NCI-H526 (cell line): ENCODE data around the gene KCNQ5.
A peak's percentile ranks its signal among the peaks of the same experiment; 100 is the strongest.

Source experiments
- DNase-seq, 2 experiments: peaks; one replicate each; lab custom pipeline; 2025; lab: John Stamatoyannopoulos, UW

KCNQ5 gene

DNA sequence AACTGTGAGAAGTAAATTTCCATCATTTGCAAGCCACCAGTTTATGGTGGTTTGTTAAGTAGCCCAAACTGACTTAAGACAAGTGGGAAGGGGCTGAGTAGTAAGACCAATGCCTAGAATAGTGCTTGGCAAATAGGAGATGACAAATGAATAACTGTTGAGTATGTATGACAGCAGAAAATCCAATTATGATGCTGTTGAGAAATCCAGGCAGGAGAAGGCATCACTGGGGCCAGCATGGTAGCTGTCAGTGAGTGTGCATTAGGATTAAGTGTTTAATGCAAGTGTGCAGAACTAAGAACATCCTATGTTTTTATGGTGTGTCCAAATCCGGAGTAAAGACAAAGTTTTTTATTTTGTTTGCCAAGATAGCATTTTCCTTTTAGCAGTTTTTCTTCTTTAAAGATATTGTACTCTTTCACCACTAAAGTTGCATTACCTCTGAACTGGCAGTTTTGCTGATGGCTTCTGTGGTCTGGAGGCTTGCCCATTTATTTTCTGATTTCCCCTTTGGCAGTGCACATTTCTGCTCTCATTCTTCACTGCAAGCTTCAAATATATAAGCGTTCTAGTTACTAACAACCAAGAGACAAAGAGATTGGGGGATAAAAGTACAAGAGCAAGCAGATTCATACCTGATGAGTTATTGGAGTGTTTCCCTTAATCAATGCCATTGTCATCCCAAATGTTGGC lies 289.7 kb downstream of the KCNQ5 start:
- DNase-seq = no peak

DNA sequence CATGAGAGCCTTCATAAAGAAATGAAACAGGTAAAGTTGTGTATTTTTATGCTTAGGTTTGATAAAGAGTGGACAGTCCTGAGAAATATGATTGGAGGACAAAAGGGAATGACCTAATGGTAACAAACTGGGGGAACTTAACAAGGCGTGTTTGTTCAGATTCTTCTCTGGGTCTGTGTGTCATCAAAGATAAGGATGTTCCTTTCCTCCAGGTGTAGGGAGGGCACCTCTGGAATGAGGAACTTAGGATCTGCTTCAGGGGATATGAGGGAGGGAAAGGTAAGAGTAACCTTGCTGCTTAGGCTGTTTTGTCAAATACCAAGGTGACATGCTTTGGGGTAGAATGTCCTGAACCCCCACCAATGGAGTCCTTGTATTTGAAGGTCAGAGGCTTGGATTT lies 291.9 kb downstream of the KCNQ5 start:
- DNase-seq = no peak

DNA sequence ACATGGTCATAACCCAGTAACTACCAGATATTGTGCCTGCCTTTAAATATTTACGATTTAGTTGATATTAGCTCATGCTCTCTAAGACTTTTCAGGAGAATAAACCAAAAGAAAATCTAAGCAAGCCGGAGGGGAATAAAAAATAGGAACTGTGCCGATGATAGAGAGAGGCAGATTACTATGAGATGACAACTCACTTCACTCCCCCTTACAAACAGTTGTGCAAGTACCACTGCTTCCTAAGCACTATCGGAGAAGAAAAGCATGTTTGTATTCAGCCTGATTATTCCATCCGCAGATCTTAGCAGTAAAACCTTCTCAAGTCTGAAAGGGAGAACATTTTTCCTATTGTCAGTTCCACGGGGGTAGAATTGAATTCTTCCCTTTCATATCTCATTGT lies 294.4 kb downstream of the KCNQ5 start:
- no peak for DNase-seq

DNA sequence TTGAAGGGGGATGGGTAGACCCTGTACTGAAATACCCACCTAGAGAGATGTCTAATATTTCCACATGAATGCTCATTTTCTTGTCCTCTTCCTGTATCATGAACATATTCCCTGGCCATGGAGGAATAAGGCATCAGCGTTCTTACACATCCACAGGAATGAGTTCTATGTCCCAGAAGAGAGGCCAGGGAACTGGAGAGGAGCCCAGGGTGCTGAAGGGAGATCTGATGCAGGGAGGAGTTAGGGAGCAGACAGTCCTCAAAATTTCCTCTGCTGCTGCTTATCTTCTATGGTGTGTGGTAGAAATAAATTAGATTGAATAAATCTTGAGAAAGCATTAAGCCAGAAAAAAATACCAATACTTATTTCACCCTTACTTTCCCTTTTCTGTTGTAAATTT lies 295.0 kb downstream of the KCNQ5 start:
- DNase-seq = no peak

DNA sequence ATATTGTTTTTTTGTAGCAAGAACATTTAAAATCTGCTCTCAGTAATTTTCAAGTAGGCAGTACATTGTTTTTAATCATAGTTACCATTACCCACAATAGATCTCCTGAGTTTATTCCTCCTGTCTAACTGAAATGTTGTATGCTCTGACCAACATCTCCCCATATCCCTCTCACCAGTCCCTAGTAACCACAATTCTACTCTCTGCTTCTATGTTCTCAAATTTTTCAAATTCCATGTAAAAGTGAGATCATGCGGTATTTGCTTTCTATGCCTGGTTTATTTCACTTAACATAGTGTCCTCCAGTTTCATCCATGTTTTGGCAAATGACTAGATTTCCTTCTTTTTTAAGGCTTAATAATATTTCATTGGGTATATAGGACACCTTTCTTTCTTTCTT lies 300.5 kb downstream of the KCNQ5 start:
- no peak for DNase-seq

DNA sequence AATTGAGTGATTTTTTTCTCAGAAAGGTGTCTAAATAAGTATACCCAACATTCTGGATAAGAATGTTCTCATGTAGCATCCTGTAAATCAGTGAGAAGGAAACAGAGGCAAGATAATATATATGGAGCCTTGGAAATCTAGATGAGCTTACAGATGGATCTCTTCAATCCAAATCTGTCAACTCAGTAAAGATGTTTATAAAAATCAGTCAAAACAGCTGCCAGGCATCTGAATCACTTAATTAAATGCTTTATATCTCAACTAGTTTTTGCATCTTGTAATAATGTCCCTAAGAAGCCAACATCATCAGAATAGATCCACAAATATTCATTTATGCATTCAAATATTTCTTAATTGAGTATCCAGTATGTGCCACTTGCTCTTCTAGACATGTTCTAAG lies 303.3 kb downstream of the KCNQ5 start:
- DNase-seq = no peak

DNA sequence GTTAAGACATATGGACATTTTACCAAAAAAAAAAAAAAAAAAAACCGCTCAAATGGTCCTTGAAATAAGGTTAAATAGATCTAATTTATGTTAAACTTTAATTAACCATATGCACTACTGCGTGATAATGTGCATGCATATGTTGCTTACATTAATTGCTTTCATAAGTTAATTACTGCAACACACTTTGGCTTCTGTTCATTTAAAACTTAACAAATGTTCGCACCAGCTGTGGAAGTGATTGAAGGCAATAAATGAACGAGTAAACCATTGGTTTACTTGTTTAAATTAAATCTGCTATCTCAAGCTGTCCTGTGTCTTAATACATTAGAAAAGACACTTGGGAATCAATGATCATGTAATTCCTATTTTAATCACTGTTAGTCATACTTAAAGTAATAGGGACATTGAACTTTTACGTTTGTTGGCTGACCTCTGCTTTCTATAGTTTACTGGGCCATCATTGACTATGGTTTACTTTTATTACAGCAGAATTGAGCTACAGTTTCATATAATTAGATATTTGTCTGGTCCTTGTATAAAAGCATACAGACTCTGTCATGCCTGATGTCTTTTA lies 308.8 kb downstream of the KCNQ5 start:
- DNase-seq = no peak

DNA sequence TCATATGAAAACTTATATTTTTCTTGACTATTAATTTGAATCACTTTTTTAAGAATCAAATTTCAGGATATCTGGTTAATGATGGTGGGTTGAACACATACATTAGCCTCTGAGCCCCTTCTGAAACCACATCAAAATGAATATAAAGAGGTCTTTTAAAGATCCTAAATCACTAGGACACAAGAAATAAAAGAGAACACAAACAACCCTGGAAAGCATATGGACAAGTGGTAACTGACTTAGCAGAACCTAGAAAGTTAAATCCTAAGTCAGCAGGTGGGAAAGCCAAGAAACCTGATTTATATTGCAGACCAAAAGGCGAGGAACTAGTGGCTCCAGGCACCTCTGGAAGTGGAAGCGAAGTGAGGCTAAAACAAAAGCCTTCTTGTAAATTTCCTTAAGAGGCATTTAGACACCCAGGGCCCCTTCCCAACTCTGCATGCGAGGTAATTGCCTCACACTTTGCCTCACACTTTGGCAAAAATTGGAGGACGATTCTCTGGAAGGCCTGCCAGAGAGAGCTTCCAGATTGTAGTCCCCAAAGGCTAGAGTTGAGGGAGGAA lies 309.5 kb downstream of the KCNQ5 start:
- DNase-seq = no peak

DNA sequence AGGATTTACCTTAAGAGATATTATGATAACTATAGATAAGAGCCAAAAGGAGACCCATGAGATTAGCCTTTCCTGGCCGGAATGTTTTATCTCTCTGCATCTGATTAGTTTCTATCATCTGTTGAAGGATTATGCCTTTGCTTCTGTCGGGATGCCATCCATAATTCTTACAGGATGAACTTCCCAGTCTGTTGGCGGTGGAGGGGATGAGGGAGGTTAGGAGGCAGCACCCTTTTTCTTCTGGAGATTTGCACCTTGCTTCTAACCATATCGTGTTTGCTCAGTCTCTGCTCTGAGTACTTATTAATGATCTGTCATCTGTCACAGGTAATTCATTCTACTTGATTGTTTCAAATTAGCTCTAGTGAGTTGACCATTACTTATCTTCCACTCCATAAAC lies 311.4 kb downstream of the KCNQ5 start:
- DNase-seq = no peak

DNA sequence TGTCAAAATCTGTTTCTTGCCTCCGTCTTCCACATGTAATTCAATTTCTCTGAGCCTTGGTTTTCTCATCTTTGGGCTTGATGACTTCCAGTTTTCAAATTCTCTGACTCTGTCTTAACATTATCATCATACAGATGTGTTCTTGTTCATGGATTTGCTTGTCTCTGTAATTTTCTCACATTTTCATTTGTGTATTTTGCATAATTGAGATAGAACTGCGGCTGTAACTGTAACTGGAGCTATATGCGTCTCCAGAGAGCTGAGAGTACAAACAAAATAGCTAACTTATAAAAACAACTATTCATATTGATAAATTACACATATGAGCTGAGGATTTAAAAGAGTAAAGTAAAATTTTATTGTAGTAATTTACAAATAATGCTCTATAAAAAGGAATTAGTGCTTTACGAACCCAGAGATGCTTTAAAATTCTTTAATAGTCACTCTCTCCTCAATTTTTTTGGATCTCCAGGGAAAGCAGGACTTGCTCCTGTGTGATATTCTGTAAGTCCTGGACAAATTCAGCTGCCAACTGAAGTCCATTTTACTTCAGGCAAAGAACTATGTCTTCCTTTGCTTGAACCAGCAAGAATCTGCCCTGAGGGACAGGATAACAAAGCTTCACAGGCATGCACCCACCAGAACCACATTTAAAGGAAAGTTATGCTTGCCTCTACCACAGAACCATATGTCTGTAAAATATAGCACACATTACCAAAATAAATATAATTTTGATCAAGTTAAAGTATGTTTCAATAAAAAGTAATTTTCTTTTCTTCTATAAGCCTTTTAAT lies 315.1 kb downstream of the KCNQ5 start:
- DNase-seq = peak; percentile 48 to 59

DNA sequence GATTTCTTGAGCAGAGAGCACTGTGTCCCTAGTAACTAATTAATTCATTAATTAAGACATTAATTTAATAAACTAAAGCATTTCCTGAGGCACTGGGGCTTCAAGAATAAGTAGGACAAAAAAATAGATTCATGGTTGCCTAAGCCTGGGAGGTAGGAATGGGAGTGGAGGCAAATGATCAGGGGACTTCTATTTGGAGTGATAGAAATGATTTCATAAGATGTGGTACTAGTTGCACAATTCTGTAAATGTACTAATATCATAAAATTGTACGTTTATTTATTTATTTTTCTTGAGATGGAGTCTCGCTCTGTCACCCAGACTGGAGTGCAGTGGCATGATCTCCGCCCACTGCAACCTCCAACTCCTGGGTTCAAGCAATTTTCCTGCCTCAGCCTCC lies 316.2 kb downstream of the KCNQ5 start:
- DNase-seq = no peak

DNA sequence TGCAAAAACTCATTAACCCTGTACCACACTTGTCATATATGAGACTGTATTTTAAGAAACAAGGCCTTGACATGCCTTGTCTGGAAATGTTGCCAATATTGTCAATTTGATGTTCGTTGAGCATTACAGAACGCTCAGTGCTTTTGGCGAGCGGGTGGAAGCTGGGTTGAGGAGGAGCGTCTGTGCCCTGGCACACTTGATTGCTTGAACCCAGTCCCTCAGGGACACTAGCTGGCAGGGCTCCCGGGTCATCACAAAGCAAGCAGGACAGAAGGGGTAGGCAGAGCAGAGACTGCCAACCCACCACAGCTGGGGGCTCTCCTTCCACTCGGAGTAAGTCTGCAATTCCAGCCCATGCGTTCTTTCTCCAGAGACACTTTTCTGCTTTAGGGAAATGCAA lies 317.1 kb downstream of the KCNQ5 start:
- DNase-seq = no peak

DNA sequence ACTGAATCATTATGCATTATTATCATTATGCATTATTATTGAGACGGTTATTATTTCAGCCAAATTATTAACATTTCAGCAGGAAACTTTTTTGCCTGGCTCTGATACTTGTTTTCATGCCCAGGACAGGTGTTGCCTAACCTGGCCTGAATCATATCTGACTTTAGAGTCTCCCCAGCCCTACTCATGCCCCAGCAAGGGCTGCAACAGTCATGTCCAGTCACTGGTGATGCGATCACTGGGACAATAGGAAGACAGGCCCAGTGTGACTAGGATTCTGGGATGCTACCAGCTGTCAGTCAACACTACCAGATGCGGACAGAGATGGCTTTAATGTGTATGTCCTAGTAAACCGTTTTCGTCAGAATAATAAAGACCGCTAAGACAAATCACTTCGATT lies 318.4 kb downstream of the KCNQ5 start:
- DNase-seq = no peak

DNA sequence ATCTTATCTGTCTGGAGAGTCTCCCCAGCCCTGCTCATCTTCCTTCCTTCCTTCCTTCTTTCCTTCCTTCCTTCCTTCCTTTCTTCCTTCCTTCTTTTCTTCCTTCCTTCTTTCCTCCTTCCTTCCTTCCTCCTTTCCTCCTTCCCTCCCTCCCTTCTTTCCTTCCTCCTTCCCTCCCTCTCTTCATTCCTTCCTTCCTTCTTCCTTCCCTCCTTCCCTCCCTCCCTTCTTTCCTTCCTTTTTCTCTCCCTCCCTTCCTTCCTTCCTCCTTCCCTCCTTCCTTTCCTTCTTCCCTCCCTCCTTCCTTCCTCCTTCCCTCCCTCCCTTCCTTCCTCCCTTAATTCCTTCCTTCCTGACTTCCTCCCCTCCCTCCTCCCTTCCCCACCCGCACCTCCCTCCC lies 319.4 kb downstream of the KCNQ5 start:
- no peak for DNase-seq

DNA sequence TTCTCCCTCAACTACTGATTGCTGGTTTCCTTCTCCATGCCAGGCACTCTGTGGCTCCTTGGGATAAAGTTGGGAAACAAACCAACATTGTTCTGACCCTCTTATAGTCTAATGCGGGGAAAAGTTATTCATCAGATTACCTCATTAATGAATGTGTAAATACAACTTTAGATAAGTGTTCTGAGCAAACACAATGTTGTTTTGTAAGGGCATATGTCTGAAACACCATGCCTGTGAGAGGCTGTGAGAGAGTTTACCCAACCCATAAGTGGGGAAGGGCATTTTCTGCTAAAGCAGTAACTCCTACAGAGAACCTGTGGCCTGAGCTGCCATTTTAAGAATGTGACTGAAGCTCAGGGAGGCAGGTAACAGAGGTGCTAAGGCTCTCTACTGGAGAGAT lies 319.9 kb downstream of the KCNQ5 start:
- DNase-seq = no peak

DNA sequence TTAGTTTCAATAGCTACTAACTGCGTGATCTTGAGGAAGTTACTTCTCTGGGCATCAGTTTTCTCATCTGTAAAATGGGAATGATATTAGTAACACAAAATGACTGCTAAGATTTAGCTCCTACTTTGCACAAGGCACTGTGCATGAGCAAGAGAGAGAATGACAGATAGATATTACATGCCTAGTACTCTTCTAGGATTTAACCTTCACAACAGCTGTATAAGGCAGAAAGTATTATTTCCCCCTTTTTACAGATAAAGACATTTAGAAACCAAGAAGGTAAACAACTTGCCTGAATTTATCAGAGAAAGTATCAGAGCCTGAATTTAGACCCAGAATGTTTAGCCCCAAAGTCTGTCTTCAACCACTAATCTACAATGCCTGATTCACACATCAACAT lies 321.8 kb downstream of the KCNQ5 start:
- no peak for DNase-seq

DNA sequence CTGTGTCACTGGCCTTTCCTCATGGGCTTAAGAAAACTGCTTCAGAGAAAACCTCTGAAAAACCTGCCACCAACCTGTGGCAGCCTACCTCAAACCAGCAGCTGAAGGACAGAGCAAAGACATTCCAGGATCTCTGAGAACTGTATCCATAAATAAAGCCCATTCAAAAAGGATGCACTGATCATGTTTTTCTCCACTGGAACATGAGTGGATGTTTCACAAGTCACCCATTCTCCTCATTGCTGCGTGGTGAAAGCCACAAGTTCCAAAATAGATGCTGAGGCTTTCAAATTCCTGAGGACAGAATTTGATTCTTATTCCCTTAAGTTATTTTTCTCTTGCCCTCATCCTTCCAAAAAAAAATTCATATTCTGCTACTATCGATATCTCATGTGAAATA lies 322.8 kb downstream of the KCNQ5 start:
- no peak for DNase-seq

DNA sequence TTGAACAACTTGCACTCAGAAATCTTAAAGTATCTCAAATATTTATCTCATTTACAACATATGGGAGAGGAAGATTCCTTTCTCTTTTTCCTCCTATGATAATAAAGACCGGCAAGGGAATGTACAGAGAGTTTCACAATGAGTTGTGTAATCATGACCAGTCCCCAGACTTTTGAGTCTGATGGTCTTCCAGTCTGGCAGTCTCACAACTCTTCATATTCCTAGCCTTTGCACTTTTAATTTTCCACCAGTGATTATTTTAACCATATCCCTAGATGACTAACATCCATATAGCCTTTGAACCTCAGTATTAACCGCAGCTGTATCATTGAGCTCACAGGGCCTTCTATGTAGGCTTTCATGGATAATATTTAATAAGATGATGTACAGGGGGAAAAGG lies 324.9 kb downstream of the KCNQ5 start:
- DNase-seq = no peak

DNA sequence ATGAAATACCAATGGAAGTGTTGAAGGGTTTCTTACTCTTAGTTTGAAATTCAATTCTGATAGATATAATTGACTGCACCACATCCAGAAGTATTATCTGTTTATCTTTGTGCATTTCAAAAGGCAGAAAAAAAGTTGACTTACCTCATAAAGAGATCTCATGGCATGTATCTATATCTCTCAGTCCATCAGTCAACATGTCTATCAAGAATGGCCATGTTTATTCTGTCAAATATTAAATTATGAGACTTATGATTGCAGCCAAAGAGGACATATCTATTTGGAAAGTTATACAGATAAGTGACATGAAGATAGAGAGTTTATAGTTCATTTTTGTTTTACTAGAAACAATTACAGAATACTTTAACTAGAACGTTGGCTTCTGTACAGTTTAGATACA lies 325.7 kb downstream of the KCNQ5 start:
- no peak for DNase-seq

DNA sequence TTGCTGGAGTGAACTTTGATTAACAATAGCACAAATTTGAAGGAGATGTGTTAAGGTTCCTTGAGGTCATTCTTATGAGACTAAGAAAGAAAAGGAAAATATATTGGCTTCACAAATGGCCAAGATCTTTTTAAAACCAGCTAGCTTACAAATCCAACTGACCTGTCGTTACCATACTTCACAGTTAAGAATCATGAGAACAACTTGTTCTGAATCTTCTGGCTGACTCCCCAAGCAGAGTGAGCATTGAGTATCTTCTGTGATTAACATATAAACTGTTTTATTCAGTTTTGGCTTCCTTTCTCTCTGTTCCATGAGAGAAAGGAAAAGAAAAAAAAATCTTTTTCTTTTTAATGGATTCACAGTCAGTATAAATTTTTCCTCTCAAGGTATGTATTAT lies 326.3 kb downstream of the KCNQ5 start:
- no peak for DNase-seq

DNA sequence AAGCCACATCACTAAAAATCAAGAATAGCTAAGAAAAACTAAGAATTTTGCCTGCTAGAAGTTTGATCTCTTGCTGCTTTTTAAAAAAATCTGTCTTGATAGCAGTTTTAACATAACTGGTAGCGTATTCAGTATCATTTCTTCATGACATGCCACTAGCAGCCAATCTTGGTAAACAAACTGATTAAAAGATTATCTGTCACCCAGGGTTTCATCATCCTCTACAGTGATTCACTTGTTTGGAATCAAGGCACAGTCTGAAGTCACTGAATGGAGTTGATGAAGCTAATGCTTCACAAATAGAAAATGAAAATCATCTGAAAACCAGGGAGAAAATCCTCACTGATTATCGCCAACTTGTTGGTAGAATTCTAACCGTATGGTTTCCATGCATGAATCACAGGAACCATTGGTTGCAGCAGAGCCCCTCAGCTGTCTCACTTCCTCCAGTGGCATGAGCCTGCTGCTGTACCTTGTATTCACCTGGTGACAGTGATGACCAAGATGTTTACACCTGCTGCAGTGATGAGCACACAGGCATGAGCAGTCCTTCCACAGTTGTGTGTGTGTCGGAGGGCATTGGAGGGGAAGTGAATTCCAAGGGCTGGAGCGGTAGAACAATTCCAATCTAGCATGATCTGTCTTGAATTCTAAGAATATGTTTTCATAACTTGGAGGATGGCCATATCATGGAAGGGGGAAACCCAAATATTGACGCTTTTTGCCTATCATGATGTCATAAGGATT lies 328.4 kb downstream of the KCNQ5 start:
- DNase-seq = no peak

DNA sequence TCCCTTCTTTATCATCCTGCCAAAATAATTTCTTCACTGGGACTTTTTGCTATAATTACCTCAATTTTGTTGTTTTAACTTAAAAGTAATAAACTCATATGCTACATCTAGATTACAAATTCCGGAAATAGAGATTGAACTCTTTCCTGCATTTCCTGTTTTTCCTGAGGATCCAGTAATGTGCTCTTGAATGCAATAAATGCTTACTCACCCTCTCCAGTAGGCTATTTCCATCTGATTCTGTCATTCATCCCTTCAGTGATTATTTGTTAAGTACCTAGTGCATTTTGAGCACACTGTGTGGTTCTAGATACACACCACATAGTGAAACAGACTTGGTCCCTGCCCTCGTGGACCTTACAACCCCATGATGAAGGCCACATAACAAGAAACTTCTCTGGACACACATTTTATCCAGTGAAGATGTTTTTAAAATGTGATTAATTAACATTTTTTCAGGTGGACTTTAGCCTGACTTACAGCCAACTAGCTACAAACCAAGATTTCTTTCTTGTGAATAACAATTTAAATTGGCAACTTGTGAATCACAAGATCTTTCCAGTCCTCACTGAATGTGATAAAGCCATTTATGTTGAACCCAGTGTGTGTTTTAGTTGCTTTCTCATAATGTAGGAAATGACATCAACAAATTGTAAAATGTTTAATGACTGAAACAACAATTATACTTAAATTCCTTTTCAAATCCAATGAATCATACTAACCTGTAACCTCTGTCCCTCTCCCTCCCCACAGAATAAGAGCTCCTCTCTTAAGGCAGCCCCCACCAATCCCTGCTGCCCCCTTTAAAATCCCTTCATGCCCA lies 331.2 kb downstream of the KCNQ5 start:
- DNase-seq = no peak
